Keratinocyte (primary cell): ENCODE measurements around the gene CHSY1.

Experiments used
- EZH2 ChIP-seq: IDR thresholded peaks from one replicate; pipeline ENCODE4 v1.6.1; 2012; ENCODE audit warnings: inconsistent platforms, mild to moderate bottlenecking, low read length, moderate library complexity
- TF ChIP-seq, protein P1 (sequence below), 3 experiments: IDR thresholded peaks in 1 of 3; conservative IDR thresholded peaks in 1 of 3; optimal IDR thresholded peaks in 1 of 3; 2 replicates in 2 of 3; 3 replicates in 1 of 3; pipeline versions ENCODE3 to v1.5.1; 2011; ENCODE audit warnings: low read length in 3 of 3, mild to moderate bottlenecking in 3 of 3, moderate library complexity in 2 of 3, control low read depth in 1 of 3, inconsistent platforms in 1 of 3; ENCODE audit not compliant: insufficient read depth in 2 of 3; ENCODE audit errors: extremely low read depth in 1 of 3

DNA sequence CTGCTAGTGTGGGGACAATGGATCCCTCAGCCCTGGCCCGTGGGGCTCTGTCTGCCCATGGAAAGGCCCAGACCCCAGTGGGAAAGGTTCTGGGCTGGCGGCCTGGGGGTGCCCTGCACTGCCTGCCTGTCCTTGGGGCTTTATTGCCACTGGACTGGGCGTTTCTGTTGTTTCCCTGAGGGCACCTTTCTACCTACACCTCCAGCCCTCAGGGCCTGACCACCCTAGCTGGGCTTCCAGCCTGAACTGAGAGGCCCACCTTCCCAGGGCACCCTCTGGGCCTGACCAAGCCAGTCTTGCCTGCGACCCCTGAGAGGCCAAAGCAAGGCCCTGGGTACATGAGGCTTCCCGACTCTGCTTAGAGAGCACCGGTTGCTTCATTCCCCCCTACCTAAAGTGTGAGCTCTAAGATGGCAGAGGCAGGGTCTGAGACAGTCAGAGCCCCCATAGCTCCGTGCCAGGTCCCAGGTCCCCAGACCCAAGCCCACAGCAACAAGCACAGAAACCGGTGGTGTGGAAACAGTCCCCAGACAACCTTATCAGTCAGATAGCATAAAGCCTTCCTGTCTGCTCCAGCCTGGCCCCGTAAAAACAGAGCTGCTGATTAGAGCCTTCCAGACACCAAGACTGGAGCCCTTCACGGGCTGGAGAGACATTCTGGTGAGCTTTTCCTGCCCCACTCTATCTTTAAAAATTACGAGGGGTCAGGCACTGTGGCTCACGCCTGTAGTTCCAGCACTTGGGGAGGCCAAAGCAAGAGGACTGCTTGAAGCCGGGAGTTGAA is 102.8 kb downstream of the CHSY1 start:
- TF ChIP-seq, protein P1, sequence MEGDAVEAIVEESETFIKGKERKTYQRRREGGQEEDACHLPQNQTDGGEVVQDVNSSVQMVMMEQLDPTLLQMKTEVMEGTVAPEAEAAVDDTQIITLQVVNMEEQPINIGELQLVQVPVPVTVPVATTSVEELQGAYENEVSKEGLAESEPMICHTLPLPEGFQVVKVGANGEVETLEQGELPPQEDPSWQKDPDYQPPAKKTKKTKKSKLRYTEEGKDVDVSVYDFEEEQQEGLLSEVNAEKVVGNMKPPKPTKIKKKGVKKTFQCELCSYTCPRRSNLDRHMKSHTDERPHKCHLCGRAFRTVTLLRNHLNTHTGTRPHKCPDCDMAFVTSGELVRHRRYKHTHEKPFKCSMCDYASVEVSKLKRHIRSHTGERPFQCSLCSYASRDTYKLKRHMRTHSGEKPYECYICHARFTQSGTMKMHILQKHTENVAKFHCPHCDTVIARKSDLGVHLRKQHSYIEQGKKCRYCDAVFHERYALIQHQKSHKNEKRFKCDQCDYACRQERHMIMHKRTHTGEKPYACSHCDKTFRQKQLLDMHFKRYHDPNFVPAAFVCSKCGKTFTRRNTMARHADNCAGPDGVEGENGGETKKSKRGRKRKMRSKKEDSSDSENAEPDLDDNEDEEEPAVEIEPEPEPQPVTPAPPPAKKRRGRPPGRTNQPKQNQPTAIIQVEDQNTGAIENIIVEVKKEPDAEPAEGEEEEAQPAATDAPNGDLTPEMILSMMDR (optimal IDR thresholded peaks at IDR 0.05 in 1 of 3, IDR thresholded peaks at IDR 0.05 in 1 of 3, conservative IDR thresholded peaks at IDR 0.05 in 1 of 3; ENCODE audit: extremely low read depth in 1 of 3, insufficient read depth in 2 of 3, low read length in 3 of 3), result no peak
- no peak for TF ChIP-seq EZH2
